GM19023 (cell line): ENCODE results near the gene GFER.
"Not testable (repeated sequence)": the region's sequence is repeated elsewhere in the genome, so short reads cannot be mapped to it uniquely, and the experiment has no call there.

Experiments
- ATAC-seq: cut with Tn5 transposase; IDR thresholded peaks from one replicate; pipeline ENCODE4 v1.9.1; 2021; ENCODE audit warnings: mild to moderate bottlenecking, moderate library complexity; ENCODE audit not compliant: unreplicated experiment

Gene GFER

GRCh38 chr16:2025878-2026460 lies 42.0 kb downstream of the GFER start:
- ATAC-seq: no peak

GRCh38 chr16:2026461-2027023 lies 42.5 kb downstream of the GFER start, which contains the start of gene NHERF2:
Gene NHERF2 (plus strand): TSS chr16:2026902. CDS start chr16:2027006, 104 bp downstream.
- no peak for ATAC-seq

GRCh38 chr16:2027024-2028010 lies 43.3 kb downstream of the GFER start:
- no peak for ATAC-seq

GRCh38 chr16:2028146-2028545 lies 44.2 kb downstream of the GFER start:
- ATAC-seq: no peak

- no peak for ATAC-seq
Observed at GRCh38 chr16:2028620-2029220, 44.7 kb downstream of the GFER start.

- no peak for ATAC-seq
Observed at GRCh38 chr16:2029350-2029749, 45.4 kb downstream of the GFER start.

- no peak for ATAC-seq
Observed at GRCh38 chr16:2030036-2030435, 46.0 kb downstream of the GFER start.

GRCh38 chr16:2031081-2031577 lies 47.1 kb downstream of the GFER start:
- ATAC-seq: no peak

GRCh38 chr16:2032285-2033056 lies 48.5 kb downstream of the GFER start:
- no peak for ATAC-seq

- ATAC-seq: no peak
Observed at GRCh38 chr16:2033057-2033908, 49.3 kb downstream of the GFER start.

GRCh38 chr16:2033909-2034695 lies 50.1 kb downstream of the GFER start:
- ATAC-seq: not testable (repeated sequence)

GRCh38 chr16:2034696-2035430 lies 50.9 kb downstream of the GFER start:
- ATAC-seq: no peak

GRCh38 chr16:2035431-2036199 lies 51.6 kb downstream of the GFER start:
- ATAC-seq: no peak

- no peak for ATAC-seq
Observed at GRCh38 chr16:2036200-2036966, 52.4 kb downstream of the GFER start.

- ATAC-seq: no peak
Observed at GRCh38 chr16:2037115-2037514, 53.1 kb downstream of the GFER start.
